ENCODE data around the gene UBN1. TPM values are rescaled to one million over a fixed set of nuclear protein-coding genes. Genes with fewer than 3 reads are reported as not detected.
A peak's percentile ranks its signal among the peaks of the same experiment; 100 is the strongest.
"Not testable (repeated sequence)": the region's sequence is repeated elsewhere in the genome, so short reads cannot be mapped to it uniquely, and the experiment has no call there.

Gene UBN1
- total RNA-seq, 1 donor from 2014 or later: 50.9 TPM

- intact Hi-C loops (cut with micrococcal nuclease): no loop called here
- no peak for DNase-seq
- no peak for ATAC-seq
Measured at GRCh38 chr16:4895366-4895765, 48.1 kb downstream of the UBN1 start.

DNA sequence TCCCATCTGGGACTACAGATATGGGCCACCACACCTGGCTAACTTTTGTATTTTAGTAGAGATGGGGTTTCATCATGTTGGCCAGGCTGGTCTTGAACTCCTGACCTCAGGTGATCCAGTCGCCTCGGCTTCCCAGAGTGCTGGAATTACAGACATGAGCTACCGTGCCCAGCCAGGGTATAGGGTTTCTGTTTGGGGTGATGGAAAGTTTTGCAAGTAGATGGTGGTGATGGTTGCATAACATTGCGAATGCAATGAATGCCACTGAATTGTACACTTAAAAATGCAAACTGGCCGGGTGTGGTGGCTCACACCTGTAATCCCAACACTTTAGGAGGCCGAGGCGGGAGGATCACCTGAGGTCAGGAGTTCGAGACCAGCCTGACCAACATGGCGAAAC, 49.5 kb downstream of the UBN1 start:
- ATAC-seq; DNase-seq; intact Hi-C loops (cut with micrococcal nuclease): not testable (repeated sequence)

DNA sequence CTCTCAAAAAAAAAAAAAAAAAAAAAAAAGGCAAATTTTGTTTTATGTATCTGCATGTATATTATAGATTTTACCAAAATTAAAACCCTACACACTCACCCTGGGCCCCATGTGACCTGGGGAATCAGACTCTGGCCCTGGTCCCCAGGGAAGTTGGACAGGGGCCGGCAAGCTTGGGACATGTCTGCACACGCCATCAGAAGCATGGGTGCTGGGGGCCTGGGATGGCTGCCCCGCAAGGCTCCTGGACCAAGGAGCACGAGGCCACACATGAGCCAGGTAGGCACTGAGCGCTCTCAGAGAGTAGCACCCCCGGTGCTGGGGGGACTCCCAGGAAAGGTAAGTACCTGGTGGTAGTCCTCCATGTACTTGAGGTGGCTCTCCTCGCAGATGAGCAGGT, 50.0 kb downstream of the UBN1 start:
- ATAC-seq: no peak
- DNase-seq: no peak
- intact Hi-C loops (cut with micrococcal nuclease): no loop called here

GRCh38 chr16:4898811-4899473, 51.7 kb downstream of the UBN1 start:
- intact Hi-C loops (cut with micrococcal nuclease): no loop called here
- no peak for ATAC-seq
- DNase-seq: no peak

GRCh38 chr16:4899474-4899846, 52.2 kb downstream of the UBN1 start:
- ATAC-seq (no peak), DNase-seq (no peak)
- intact Hi-C loops (cut with micrococcal nuclease): no loop called here

DNA sequence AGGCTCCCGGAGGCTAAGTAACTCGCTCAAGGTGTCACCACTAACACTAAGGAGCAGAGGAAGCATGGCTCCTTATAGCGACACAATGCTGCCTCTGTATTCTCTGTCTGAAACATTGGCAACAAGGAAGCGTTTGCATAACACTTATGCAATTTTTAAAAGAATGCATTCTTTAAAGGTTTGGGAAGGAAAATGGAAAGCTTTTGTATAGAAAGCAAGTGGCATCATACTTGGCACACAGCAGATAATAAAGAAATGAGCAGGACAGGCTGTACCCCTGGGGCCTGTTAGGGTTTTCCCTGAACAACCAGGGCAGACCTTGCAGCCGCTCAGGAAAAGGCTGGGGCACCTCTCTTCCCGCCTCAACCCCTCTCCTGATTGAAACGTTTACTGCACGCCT, 52.8 kb downstream of the UBN1 start:
- intact Hi-C loops (cut with micrococcal nuclease): no loop called here
- DNase-seq (no peak), ATAC-seq (no peak)

GRCh38 chr16:4900750-4901149, 53.5 kb downstream of the UBN1 start:
- intact Hi-C loops (cut with micrococcal nuclease): no loop called here
- no peak for ATAC-seq

GRCh38 chr16:4902038-4902437, 54.8 kb downstream of the UBN1 start:
- intact Hi-C loops (cut with micrococcal nuclease): no loop called here
- ATAC-seq (no peak), DNase-seq (no peak)

More at GRCh38 chr16:4900750-4901149, 53.5 kb downstream of the UBN1 start:
- no peak for DNase-seq

DNA sequence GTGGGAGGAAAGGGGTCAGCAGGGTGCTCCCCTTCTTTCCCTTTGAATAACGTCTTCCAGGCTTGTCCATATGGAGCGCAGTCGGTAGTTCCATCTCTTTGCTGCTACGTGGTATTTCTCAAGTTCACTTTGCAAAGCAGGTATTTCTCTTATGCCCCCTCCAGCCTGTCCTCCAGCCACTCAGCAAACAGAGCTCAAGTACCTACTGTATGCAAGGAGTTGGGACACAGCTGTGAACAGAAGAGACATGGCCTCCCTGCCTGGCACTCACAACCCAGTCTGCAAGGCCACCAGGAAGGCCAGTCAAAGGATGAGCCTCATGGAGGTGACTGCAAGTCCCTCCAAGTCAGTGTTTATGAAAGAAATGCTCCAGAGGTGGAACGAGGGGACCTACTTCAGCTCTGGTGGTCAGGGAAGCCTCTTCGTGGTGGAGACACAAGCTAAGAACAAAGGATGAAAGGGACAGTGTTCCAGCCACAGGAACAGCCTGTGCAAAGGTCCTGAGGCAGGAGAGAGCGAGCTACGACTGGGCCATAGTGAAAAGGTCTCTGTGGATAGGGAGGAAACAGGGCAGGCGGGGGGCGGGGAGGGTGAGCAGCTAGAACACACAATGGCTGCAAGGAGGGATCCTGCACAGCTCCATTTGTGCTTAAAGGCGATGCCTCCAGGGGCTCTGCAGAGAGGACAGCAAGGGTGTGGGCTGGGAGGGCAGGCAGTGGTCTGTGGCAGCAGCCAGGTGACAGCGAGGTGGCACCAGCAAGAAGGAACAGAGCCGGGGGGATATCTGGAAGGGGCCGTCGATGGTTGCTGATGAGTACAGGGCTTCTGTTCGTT, 57.0 kb downstream of the UBN1 start:
- DNase-seq: no peak
- intact Hi-C loops (cut with micrococcal nuclease): no loop called here
- ATAC-seq: no peak

GRCh38 chr16:4904942-4905615, 57.8 kb downstream of the UBN1 start:
- intact Hi-C loops (cut with micrococcal nuclease): no loop called here
- DNase-seq (no peak), ATAC-seq (no peak)

DNA sequence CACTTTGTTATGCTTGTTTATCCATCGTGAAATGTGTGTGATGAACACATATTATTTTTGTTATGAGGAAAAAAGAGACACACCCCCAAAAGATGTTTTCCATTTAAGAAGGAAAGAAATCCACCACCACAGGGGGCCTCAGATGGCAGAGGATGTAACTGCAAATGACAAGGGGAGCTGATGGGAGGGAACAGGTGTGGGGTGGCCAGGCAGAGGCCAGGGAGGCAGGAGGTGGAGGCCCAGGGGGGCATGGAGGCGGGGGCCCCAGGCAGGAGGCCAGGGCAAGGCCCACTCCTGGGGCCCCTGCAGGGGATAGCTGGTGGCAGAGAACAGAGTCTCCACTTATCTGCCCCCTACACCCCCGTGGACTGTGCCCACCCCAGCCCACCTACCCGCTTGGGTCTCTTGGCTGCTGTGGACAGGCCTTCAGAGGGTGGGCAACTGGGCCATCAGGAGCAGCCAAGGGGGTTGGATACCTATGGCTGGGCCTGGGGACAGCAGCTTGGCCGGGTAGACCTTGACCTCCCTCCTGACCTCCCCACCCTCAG, 61.6 kb downstream of the UBN1 start:
- DNase-seq: no peak
- ATAC-seq: no peak
- intact Hi-C loops (cut with micrococcal nuclease): no loop called here

DNA sequence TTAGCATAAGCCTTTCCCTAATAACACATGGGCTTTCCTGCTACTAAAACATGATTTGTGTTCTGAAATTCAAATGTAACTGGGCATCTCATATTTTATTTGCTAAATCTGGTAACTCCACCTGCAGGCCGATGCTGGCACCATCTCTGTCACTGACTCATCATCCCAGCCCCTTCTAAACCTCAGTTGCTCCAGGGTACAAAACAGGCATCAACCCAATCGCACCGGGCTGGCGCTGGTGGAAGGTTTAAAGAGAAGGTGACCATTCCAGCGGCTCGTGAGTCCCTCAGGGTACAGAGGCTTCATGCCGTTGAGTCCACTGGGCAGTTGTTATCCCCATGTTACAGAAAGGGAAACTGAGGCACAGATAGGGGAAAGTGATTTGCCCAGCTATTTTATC, 62.5 kb downstream of the UBN1 start:
- ATAC-seq: no peak
- intact Hi-C loops (cut with micrococcal nuclease): no loop called here
- no peak for DNase-seq

DNA sequence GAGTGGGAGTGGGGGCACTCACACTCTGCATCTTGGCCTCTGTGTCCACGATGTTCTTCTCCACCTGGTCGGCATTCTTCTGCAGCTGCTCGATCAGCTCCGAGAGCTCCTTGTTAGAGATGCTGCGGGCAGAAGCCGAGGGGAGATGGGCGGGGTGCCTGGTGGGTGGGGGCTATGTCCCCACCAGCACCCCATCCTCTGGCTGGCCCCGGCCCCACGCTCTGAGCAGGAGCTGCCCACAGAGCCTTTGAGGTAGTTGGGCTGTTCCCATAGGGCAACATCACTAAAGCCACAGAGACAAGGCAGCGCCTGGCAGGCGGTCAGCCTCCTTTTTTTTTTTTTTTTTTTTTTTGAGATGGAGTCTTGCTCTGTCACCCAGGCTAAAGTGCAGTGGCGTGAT, 63.5 kb downstream of the UBN1 start:
- DNase-seq: no peak
- intact Hi-C loops (cut with micrococcal nuclease): no loop called here
- ATAC-seq: no peak

DNA sequence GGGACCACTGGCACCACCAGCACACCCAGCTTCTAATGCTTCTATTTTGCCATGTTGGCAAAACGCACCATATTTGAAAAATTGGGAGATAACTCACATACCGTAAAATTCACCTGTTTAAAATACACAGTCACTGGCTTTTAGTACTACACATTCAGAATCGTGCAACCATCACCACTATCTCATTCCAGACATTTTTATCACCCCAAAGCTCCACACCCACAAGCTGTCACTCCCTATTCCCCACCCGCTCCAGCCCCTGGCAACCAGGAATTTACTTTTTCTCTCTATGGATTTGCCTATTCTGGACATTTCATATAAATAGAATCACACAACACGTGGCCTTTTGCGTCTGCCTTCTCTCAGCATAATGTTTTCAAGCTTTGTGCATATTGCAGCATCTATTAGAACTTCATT, 64.7 kb downstream of the UBN1 start:
- DNase-seq: no peak
- intact Hi-C loops (cut with micrococcal nuclease): no loop called here
- no peak for ATAC-seq

GRCh38 chr16:4913130-4913773, 66.0 kb downstream of the UBN1 start:
- ATAC-seq: no peak
- intact Hi-C loops (cut with micrococcal nuclease): no loop called here

DNA sequence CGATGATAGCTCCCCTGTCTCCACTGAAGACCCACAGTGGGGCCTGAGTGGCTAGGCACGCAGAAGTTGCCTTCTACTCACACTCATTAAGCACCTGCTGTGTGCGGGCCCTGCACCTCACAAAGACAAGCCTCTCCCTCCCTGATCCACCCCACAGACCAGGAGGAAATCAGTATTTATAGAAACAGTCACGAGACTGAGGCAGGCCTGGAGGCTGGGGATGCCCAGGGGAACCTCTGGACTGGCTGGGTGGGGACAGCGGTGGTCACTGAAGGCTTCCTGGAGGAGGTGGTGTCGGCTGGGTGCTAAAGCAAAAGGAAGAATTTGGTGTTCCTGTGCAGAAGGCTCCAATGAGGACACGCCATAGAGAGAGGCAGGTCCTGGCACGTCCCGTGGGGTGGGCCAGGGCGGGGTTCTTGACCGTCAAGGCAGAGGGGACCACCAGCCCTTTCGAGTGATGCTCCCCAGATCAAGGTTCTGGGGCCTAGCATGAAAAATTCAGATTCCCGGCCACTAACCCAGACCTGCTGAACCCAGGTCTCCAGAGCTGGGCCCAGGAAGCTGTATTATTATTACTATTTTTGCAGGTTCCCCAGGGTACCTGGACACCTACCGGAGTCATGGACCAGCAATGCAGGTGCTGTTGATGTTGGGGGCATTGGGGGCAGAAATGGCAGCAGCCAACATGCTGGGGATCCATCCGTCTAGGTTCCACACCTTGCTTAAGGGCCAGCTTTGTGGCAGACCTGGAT, 66.7 kb downstream of the UBN1 start:
- intact Hi-C loops (cut with micrococcal nuclease): no loop called here
- DNase-seq (no peak), ATAC-seq (peak; percentile 31)

More at GRCh38 chr16:4913130-4913773, 66.0 kb downstream of the UBN1 start:
- DNase-seq: no peak

DNA sequence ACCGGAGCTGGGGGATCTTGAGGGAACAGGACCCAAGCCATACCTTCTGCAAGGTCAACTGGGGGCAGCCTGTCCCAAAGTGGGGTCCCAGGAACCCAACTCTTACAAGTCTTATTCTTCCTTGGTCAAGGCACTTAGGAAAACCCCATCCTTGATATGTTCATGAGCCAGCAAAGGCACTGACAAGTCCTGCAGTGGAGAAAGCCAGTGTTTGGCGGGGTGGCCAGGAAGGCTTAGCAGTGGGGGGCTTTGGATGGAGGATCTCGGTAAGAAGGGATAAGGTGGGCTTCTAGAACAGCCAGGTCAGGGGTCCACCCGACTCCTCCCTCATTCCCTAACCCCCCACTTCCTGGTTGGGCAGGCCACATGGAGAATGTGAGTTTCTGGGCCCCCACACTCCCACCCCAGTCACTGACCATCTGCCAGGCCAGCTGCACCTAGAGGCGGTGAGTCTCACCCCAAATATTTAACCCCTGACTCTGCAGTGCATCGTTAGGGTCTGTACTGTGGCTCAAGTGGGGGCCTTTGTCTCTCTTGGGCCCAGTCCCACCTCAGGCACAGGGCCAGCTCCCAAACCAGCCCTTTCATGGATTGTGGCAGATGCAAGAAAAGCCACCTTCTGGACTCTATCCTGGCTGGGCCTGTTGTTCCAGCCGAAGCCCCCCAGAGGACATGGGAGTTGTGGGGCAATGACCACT, 67.4 kb downstream of the UBN1 start:
- no peak for DNase-seq
- ATAC-seq: no peak
- intact Hi-C loops (cut with micrococcal nuclease): no loop called here

GRCh38 chr16:4915226-4915761, 68.0 kb downstream of the UBN1 start:
- DNase-seq: no peak
- ATAC-seq: no peak
- intact Hi-C loops (cut with micrococcal nuclease): no loop called here
